ENCODE results near the gene MGMT. TPM values are rescaled to one million over a fixed set of nuclear protein-coding genes. Genes with fewer than 3 reads are reported as not detected.

MGMT gene
- total and polyA plus RNA-seq, 2 of the 4 experiments (the other 2 are of a cell fraction), result 11.5 to 17.8 TPM

DNA sequence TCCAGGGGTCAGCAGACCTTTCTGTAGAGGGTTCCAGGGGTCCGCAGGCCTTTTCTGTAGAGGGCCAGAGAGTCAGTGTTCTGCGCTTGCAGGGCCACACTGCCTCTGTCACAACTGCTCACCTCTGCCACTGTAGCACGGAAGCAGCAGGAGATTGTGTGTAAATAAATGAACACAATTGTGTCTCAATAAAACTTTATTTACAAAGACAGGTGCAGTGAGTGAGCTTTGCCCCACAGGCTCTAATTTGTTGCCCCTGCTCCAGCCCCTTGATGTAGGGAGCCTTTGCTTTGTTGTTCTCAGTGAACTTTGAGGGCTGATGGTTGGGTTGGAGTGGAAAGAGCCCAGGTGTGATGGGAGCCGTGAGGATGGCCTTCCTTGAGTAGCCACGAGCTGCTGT lies 67.8 kb downstream of the MGMT start:
- no peak overlapping the region for H3K9ac ChIP-seq (ENCODE audit: low read depth, low read length)
- no peak overlapping the region for H4K8ac ChIP-seq (ENCODE audit: low read depth in 2 of 2, low read length in 2 of 2)
- no peaks in the 10 kb centered on the region for H3K9me3 ChIP-seq (ENCODE audit: control insufficient read depth, insufficient read depth, low read length)
- H4K20me1 ChIP-seq (ENCODE audit: insufficient read depth, low read length), result no peaks in the 10 kb centered on the region
- DNase-seq, result no peak
- no peaks in the 10 kb centered on the region for H3K27me3 ChIP-seq (ENCODE audit: control insufficient read depth, insufficient read depth, low read length)
- no peak overlapping the region for H3K56ac ChIP-seq (ENCODE audit: extremely low read depth, insufficient read depth, low read length)
- intact Hi-C loops (cut with micrococcal nuclease), result no loop called here
- no TSS peak for BruUV-seq (replicated peaks)
- H3K4me1 ChIP-seq (ENCODE audit: control insufficient read depth, insufficient read depth, low read length), result peaks cover 14% of the 10 kb centered on the region
- ChIA-PET POLR2A (ENCODE audit: unreplicated experiment) (no interaction called here), CTCF (no interaction called here)
- TF ChIP-seq ELK1 (IDR thresholded peaks at IDR 0.05; ENCODE audit: borderline replicate concordance, low read depth, low read length) (no peak), BHLHE40 (IDR thresholded peaks at IDR 0.05; ENCODE audit: low read depth, low read length) (no peak), RAD21 (IDR thresholded peaks at IDR 0.05; ENCODE audit: low read length) (no peak), USF2 (IDR thresholded peaks at IDR 0.05; ENCODE audit: low read depth, low read length) (no peak), MXI1 (IDR thresholded peaks at IDR 0.05; ENCODE audit: borderline replicate concordance, low read depth, low read length) (no peak), RCOR1 (IDR thresholded peaks at IDR 0.05; ENCODE audit: insufficient replicate concordance, low read length) (no peak), NFE2L2 (IDR thresholded peaks at IDR 0.05; ENCODE audit: low read depth, low read length) (no peak), CTCF (conservative IDR thresholded peaks at IDR 0.05; ENCODE audit: low read depth, low read length) (no peak)
- no peak overlapping the region for H4K5ac ChIP-seq (ENCODE audit: low read depth, low read length)
- in situ Hi-C loops (cut with MboI; ENCODE audit: low sequenced_read_pairs), result no loop called here
- H3K23ac ChIP-seq (ENCODE audit: low read depth, low read length), result no peak overlapping the region
- H2AK9ac ChIP-seq (replicated peaks; ENCODE audit: low read depth, low read length, poor library complexity), result no peak overlapping the region
- dilution Hi-C loops (cut with HindIII; ENCODE audit: low sequenced_read_pairs, unreplicated experiment), result no loop called here
- no peak for ATAC-seq (ENCODE audit: low read depth)
- no CpG with 5 or more reads among the region's 5 CpGs for WGBS, 2 experiments (ENCODE audit: extremely low coverage in 2 of 2, insufficient read length in 1 of 2)
- H3K18ac ChIP-seq (ENCODE audit: low read depth, low read length), result no peak overlapping the region
- no peak overlapping the region for H3K4ac ChIP-seq (ENCODE audit: low read depth, low read length)
- H2BK120ac ChIP-seq (ENCODE audit: low read depth, low read length), result no peak overlapping the region
- H3K4me2 ChIP-seq (ENCODE audit: low read depth, low read length), result no peak overlapping the region
- no peak overlapping the region for H3K4me3 ChIP-seq (ENCODE audit: insufficient read depth, low read depth, low read length)
- H3K9me1 ChIP-seq (ENCODE audit: insufficient read depth, low read length), result 0 out of 2 replicates have a peak, but pooled peaks cover 6% of the 10 kb centered on the region
- H3K14ac ChIP-seq (replicated peaks; ENCODE audit: low read depth, low read length), result no peak overlapping the region
- H3K79me1 ChIP-seq (ENCODE audit: low read depth in 1 of 2, low read length in 2 of 2), result peaks cover 4 to 16% of the 10 kb centered on the region in 2 experiments; a peak in 2 of 4 replicates
- no peak overlapping the region for H2BK15ac ChIP-seq (ENCODE audit: low read depth, low read length)
- no peak overlapping the region for H3K27ac ChIP-seq (ENCODE audit: insufficient read depth, low read length)
- no peak overlapping the region for H2AK5ac ChIP-seq (ENCODE audit: low read depth, low read length)
- H2BK20ac ChIP-seq (ENCODE audit: low read depth, low read length), result no peak overlapping the region
- no peak overlapping the region for H4K91ac ChIP-seq (ENCODE audit: insufficient read depth, low read depth, low read length)
- no peak overlapping the region for H2AFZ ChIP-seq (replicated peaks; ENCODE audit: low read length, poor library complexity)
- H3K36me3 ChIP-seq (ENCODE audit: control insufficient read depth, insufficient read depth, low read length), result peaks cover 1% of the 10 kb centered on the region; the same call in 1 of the 2 replicates
- H2BK5ac ChIP-seq (ENCODE audit: low read depth, low read length, poor library complexity, severe bottlenecking), result no peak overlapping the region

All from IMR-90 (cell line).